HG03108 (cell line): Measurements from ENCODE around the gene CYLD.

ENCODE experiments used
- ATAC-seq: cut with Tn5 transposase; IDR thresholded peaks from one replicate; pipeline ENCODE4 v1.9.1; 2021; ENCODE audit warnings: moderate library complexity; ENCODE audit not compliant: unreplicated experiment

The CYLD gene

GRCh38 chr16:50814541-50814940 lies 72.7 kb downstream of the CYLD start:
- no peak for ATAC-seq

GRCh38 chr16:50815382-50815781 lies 73.5 kb downstream of the CYLD start:
- no peak for ATAC-seq

GRCh38 chr16:50816901-50817555 lies 75.1 kb downstream of the CYLD start:
- no peak for ATAC-seq

GRCh38 chr16:50818380-50818779 lies 76.5 kb downstream of the CYLD start:
- no peak for ATAC-seq

- no peak for ATAC-seq
Observed at GRCh38 chr16:50819706-50820105, 77.8 kb downstream of the CYLD start.

- ATAC-seq, result no peak
Observed at GRCh38 chr16:50820225-50820624, 78.3 kb downstream of the CYLD start.

- no peak for ATAC-seq
Observed at GRCh38 chr16:50821586-50821985, 79.7 kb downstream of the CYLD start.

GRCh38 chr16:50822671-50823070 lies 80.8 kb downstream of the CYLD start:
- ATAC-seq, result no peak

- no peak for ATAC-seq
Observed at GRCh38 chr16:50826797-50827316, 85.0 kb downstream of the CYLD start.

- no peak for ATAC-seq
Observed at GRCh38 chr16:50828164-50828702, 86.3 kb downstream of the CYLD start.

- ATAC-seq, result no peak
Observed at GRCh38 chr16:50830698-50831097, 88.8 kb downstream of the CYLD start.

GRCh38 chr16:50831751-50832150 lies 89.9 kb downstream of the CYLD start:
- ATAC-seq, result no peak

GRCh38 chr16:50833929-50834328 lies 92.0 kb downstream of the CYLD start:
- no peak for ATAC-seq

- ATAC-seq, result no peak
Observed at GRCh38 chr16:50834701-50835100, 92.8 kb downstream of the CYLD start.

- ATAC-seq, result no peak
Observed at GRCh38 chr16:50835358-50836060, 93.6 kb downstream of the CYLD start.

- no peak for ATAC-seq
Observed at GRCh38 chr16:50836121-50836621, 94.3 kb downstream of the CYLD start.

GRCh38 chr16:50837324-50837723 lies 95.4 kb downstream of the CYLD start:
- ATAC-seq, result no peak

- ATAC-seq, result no peak
Observed at GRCh38 chr16:50838165-50838564, 96.3 kb downstream of the CYLD start.

- ATAC-seq, result no peak
Observed at GRCh38 chr16:50838885-50839284, 97.0 kb downstream of the CYLD start.

GRCh38 chr16:50839356-50839755 lies 97.5 kb downstream of the CYLD start:
- ATAC-seq, result no peak

- ATAC-seq, result no peak
Observed at GRCh38 chr16:50839920-50840729, 98.2 kb downstream of the CYLD start.
